Hematopoietic multipotent progenitor cell (in vitro differentiated cells): Measurements from ENCODE around the gene PPP4C. TPM values are rescaled to one million over a fixed set of nuclear protein-coding genes. Genes with fewer than 3 reads are reported as not detected.
A peak's percentile ranks its signal among the peaks of the same experiment; 100 is the strongest.

Experiments used
- DNase-seq, 3 donors: peaks; one replicate each; pipeline ENCODE4 v3.0.0-alpha.2; 2011 to 2015; ENCODE audit warnings: low read depth in 2 of 3, low spot score in 2 of 3
- total RNA-seq: library from RNA; depleted of rRNA; stranded (reverse); fragments of >200 nt; gene quantifications from one replicate; pipeline ENCODE4 v1.2.3, GENCODE V29; 2012

The PPP4C gene
- total RNA-seq, 1 donor: 215 TPM

DNA sequence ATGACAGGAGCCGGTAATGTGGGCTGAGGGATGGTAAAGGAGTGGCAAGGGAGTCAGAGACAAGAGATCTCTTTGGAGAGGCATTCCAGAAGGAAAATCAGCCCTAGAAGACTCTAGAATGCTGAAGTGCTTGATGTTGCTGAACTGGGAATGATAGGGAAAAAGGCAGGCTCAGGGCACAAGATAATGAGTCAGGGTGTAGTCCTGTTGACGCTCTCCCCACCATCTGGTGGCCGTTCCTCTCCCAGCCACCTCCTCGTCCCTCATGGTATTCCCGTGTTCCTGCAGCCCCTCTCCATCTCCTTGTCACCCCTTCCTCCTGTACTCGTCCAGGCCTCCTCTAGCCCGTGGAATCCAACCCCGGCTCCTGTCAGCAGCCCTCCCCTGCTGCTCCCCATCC lies 21.3 kb upstream of the PPP4C start:
- no peak for DNase-seq

GRCh38 chr16:30054959-30055553 lies 20.7 kb upstream of the PPP4C start:
- DNase-seq: peak in 1 of 3 donors; percentile 52

GRCh38 chr16:30060346-30060745 lies 15.4 kb upstream of the PPP4C start:
- no peak for DNase-seq

GRCh38 chr16:30060836-30061554 lies 14.8 kb upstream of the PPP4C start:
- DNase-seq: no peak

- no peak for DNase-seq
Observed at GRCh38 chr16:30063278-30063892, 12.4 kb upstream of the PPP4C start.

DNA sequence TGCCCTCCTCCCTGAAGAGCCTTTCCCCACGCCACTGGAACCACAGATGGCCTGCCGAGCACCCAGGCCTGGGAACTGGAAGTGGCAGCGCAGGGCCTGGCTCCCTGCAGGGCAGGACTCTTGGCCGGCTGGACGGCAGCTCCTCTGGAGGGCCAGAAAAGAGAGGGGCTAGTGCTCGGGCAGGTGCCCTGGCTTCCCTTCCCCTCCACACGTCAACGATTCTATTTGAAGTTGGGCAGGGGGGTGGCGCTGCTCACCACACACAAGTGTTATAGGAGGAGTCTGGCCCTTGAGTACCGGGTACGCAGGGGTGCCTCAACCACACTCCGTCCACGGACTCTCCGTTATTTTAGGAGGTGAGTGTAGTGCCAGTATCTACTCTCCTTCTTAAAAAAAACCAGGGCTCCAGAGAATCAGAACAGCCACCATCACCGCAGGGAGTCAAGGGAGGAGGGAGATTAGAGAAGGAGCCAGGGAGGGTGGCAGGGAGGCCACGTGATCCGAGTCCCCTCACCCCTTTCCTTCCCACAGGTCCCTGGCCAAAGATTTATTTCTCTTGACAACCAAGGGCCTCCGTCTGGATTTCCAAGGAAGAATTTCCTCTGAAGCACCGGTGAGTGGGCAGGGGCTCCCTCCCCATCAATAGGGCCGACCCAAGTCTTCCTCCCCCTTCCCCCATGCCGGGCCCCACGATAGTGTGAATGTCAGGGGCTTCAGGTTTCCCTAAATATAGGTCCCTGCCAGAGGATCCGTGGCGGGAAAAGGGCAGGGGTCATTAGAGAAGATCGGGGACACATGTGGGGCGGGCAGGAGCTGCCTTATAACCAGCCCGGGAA lies 11.7 kb upstream of the PPP4C start:
- peak; percentile 35 to 78 (median 72) for DNase-seq

DNA sequence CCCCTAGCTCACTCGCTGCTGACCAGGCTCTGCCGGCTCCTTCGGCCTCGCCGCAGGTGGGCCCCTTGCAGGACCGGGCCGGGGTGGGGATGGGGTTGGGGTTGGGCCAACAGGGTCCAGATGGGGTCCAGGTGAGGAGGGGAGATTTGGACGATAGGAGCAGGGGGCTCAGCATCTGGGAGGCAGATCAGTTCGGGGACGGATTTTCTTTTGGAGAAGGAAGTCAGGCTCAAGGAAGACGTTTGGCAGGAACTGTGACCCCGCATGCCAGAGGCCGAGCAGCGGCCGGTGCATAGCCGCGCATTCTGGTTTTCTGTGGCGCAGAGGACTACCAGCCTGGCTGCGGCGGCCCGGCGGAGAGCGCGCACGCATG lies 11.1 kb upstream of the PPP4C start:
- DNase-seq: no peak

DNA sequence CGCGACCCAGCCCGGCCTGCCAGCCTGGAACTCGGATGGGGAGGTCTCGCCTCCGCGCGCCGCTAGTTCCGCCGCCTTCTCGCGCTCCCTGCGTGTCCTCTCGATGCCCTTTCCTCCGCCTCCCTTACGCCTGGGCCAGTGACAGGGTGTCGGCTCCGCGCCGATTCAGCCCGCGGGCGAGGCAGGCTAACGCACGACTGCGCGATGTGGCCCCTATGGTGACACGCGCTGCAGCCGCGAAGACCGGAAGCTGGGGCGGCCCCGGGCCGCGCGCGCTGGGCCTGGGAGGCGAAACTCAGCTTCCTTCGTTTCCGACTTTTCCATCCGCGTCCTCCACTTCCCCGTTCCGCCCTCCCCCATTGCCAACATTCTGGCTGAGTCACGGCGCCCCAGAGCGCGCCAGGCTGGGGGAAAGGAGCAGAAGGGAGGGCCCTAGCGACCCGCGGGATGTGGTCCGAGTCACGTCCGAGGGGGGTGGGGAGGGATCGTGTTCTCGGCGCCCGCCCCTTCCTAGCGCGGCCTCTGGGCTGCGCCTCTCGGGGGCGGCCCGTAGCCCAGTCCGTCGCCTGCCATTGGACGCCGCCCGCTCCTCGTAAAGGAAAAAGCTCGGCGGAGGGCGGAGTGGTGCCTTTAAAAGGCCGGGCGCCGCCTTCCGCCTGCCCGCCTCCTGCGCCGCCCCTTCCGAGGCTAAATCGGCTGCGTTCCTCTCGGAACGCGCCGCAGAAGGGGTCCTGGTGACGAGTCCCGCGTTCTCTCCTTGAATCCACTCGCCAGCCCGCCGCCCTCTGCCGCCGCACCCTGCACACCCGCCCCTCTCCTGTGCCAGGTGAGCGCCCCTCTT lies 10.5 kb upstream of the PPP4C start, which contains the start of gene ALDOA:
TSS of gene ALDOA (plus strand) at position 659 of the 841 bp plus-strand sequence. CDS start 1,138 bp downstream, outside the sequence.
- DNase-seq: peak; percentile 83 to 98 (median 98)

GRCh38 chr16:30065943-30066760 lies 9.6 kb upstream of the PPP4C start:
- DNase-seq: peak in 2 of 3 donors; percentile 57 to 65

DNA sequence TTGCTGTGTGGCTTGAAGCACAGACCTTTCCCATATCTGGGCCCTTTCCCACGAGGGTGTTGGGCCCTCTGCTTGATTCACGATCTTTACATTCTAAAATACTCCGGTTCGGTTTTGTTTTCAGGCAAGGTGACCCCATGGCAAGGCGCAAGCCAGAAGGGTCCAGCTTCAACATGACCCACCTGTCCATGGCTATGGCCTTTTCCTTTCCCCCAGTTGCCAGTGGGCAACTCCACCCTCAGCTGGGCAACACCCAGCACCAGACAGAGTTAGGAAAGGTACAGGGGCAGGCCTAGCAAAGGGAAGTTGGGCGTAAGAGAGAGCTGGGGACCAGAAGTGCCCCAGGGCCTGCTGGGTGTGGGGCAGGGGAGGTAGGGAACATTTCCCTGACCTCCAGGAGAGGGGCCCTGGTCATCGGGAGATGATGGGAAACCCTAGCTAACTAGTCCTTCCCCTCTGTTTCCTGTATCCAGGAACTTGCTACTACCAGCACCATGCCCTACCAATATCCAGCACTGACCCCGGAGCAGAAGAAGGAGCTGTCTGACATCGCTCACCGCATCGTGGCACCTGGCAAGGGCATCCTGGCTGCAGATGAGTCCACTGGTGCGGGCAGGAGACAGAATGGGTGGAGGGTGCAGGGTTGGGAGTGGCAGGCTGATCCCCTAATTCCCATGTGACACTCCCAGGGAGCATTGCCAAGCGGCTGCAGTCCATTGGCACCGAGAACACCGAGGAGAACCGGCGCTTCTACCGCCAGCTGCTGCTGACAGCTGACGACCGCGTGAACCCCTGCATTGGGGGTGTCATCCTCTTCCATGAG lies 8.8 kb upstream of the PPP4C start:
- no peak for DNase-seq

DNA sequence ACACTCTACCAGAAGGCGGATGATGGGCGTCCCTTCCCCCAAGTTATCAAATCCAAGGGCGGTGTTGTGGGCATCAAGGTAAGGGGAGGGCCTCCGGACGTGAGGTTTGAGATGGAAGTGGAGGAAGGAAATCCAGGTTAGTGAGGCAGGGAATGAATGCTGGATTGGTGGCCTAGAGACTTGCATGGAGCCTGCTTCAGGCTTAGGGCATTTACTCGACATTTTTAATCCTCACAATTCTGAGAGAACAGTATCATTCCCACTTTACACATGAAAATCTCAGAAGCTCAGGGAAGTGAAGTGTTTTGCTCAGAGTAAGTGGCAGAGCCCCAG lies 8.2 kb upstream of the PPP4C start:
- no peak for DNase-seq

- no peak for DNase-seq
Observed at GRCh38 chr16:30068333-30068732, 7.5 kb upstream of the PPP4C start.

- DNase-seq: peak in 2 of 3 donors; percentile 65 to 80
Observed at GRCh38 chr16:30068750-30069610, 6.8 kb upstream of the PPP4C start.

DNA sequence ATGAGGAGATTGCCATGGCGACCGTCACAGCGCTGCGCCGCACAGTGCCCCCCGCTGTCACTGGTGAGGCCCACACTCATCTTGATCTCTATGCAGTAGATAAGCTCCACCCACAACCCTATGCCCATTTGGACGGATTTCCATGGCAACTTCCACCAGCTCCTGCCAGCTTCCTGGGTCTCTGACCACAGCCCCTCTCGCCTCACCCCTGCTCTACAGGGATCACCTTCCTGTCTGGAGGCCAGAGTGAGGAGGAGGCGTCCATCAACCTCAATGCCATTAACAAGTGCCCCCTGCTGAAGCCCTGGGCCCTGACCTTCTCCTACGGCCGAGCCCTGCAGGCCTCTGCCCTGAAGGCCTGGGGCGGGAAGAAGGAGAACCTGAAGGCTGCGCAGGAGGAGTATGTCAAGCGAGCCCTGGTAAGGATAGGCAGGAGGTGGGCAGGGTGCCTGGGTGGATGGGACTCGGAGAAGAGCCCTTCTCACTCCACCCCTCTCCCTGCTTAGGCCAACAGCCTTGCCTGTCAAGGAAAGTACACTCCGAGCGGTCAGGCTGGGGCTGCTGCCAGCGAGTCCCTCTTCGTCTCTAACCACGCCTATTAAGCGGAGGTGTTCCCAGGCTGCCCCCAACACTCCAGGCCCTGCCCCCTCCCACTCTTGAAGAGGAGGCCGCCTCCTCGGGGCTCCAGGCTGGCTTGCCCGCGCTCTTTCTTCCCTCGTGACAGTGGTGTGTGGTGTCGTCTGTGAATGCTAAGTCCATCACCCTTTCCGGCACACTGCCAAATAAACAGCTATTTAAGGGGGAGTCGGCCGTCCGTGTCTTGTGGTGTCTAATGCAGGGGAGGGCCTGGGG lies 6.0 kb upstream of the PPP4C start:
- no peak for DNase-seq

DNA sequence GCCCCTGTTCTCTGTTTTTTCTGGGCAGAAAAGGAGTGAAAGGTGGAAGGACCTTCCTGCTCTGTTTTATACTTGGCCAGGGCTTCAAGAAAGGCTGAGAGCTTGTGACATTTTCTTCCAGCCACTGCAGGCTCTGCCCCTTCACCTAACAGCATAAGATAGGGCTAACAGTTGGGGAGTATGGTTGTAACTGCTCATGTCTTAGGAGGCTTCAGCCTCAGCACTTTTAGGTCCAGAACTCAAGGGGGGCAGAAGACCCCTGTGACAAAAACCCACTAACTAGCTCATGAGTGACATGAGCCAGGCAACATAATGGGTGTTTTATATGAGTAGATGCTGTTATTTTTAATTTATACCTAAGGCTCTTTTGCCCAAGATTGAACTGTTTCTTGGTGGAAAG lies 5.3 kb upstream of the PPP4C start:
- DNase-seq: no peak

DNA sequence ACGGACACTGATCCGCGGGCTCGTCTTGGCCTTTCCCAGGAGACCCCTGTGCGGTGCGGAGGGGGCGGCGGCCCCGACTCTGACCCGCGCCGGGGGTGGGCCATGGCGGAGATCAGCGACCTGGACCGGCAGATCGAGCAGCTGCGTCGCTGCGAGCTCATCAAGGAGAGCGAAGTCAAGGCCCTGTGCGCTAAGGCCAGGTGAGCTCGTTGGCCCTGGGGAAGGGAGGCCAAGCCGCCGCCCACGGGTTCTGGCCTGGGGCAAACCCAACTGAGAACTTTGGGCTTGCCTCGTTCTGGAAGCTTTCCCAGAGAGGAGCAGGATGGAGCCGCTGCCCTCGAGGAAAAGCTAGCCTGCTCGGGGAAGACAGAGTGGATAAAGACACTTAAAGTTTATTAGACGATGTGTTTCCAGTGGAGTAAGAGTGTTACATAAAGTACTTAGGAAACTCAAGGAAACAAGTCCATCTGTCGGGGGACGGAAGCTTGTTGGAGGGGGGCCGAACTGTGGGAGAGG lies 540 bp downstream of the PPP4C start:
- no peak for DNase-seq

DNA sequence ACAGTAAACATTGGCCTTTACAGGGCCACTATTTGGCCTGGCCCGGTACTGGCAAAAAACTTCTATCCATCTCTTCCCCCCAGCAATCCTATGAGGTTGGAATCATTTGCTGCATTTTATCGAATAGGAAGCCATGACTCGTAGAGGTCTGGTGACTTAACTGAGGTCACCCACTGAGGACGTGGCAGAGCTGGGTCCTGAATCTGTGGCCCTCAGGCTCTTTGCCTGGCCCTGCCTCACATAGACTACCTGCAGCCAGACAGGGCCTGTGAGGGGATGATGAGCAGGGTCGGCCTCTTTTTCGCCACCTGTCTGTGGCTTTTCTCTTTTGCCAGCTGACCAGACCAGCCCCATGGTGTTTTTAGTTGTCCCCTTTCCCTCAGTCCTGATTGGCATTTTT lies 1.9 kb downstream of the PPP4C start:
- no peak for DNase-seq
